Stimulated activated CD4-positive, alpha-beta T cell treated with anti-CD3 and anti-CD28 coated beads, TNF-alpha, amount 100 ng/mL, for 1 hour (primary cell): ENCODE measurements around the gene CALR3.

ENCODE experiments used
- DNase-seq, 3 donors: peaks; one replicate each; pipeline ENCODE4 v3.0.0-alpha.2; 2020; ENCODE audit warnings: low read depth in 3 of 3, low spot score in 1 of 3

CALR3 gene

GRCh38 chr19:16435238-16435917 is 60.6 kb downstream of the CALR3 start:
- DNase-seq = no peak

- no peak for DNase-seq
Measured at GRCh38 chr19:16433986-16434385, 62.0 kb downstream of the CALR3 start.

GRCh38 chr19:16429759-16430091 is 66.2 kb downstream of the CALR3 start:
- no peak for DNase-seq

GRCh38 chr19:16429066-16429758 is 66.8 kb downstream of the CALR3 start:
- no peak for DNase-seq
